ENCODE data around the gene N4BP2L2. TPM values are rescaled to one million over a fixed set of nuclear protein-coding genes. Genes with fewer than 3 reads are reported as not detected.
A peak's percentile ranks its signal among the peaks of the same experiment; 100 is the strongest.

The N4BP2L2 gene
- polyA plus RNA-seq, 1 donor, result 121 TPM

DNA sequence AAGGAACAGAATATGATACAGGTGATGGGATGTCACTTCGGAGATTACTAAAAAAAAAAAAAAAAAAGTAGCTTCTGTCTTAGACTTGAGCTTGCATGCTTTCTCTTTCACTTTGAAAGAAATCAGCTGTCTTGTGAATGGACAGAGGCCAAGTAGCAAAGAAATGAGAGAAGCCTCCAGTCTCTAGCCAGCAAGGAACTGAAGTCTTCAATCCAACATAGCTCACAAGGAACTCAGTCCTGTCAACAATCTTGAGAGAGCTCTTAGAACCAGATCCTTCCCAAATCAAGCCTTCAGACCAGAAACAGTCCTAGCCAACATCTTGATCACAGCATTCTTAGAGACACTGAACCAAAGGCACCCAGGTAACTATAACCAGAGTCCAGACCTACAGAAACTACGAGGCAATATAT, 7.7 kb downstream of the N4BP2L2 start:
- peak; percentile 45 for DNase-seq (ENCODE audit: low read depth)

DNA sequence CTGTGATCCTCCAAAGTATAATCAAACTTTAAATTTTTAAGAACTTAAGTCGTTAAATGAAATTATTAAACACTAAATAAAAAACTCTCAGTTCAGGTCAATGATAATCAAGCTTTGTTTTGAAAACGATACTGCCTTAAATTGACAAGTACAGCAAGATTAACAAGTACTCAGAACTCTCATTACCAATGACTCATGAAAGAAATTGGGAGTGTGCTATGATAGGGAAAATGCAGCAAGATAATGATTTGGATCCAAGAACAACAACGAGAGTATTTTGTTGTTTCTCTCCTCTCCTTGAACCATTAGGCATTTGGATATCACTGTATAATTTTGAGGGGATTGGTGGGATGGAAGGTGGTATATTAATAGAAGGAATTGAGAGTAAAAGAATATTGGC, 10.2 kb downstream of the N4BP2L2 start:
- no peak for DNase-seq (ENCODE audit: low read depth)

DNA sequence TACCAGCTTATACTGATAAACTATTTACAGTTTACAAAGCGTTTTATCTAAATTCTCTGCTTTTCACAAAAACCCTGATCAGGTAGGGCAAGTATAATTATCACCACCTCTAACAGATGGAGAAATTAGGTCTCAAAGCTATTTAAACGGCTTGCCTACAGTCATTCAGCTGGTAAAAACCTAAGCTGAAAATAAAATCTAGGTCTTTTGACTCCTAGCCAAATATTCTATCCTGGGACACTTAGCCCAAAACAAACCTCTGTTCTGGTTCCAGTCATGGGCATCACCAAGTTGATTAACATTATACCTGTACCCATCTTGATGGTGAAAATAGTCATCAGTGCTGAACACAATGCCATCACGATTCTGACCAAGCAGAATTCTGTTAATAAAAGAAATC, 11.4 kb downstream of the N4BP2L2 start:
- no peak for DNase-seq (ENCODE audit: low read depth)

DNA sequence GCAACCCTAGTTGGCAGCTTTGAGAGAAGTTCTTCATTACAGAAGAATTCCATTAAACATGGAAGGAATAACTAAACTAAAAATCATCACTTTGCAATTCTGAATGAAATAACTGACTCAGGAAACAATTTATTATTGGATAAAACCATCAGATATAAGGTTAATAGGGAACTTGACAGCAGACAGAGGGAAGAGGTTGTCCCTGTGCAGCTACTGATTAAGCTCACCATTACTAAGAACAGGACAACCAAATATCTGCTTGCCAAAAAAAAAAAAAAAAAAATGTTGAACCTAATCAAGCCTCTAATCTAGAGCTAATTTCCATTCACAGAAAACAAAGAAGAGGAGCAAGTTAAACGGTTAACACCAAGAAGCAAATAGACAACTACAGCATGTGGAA, 12.8 kb downstream of the N4BP2L2 start:
- no peak for DNase-seq (ENCODE audit: low read depth)

DNA sequence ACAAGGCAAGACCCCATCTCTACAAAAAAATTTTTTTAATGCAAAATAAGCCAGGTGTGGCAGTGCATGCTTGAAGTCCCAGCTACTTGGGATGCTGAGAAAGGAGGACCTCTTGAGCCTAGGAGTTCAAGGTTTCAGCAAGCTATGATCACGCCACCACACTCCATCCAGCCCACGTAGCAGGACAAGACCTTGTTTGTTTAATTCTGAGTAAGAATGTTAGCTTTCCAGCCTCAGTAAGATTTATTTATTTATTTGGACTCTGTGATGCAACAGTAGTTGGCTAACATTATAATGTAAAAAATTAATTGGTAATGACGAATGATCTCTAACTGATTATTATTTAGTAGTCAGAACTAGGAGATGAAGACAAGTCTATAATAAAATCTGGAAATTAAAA, 23.3 kb downstream of the N4BP2L2 start:
- no peak for DNase-seq (ENCODE audit: low read depth)

DNA sequence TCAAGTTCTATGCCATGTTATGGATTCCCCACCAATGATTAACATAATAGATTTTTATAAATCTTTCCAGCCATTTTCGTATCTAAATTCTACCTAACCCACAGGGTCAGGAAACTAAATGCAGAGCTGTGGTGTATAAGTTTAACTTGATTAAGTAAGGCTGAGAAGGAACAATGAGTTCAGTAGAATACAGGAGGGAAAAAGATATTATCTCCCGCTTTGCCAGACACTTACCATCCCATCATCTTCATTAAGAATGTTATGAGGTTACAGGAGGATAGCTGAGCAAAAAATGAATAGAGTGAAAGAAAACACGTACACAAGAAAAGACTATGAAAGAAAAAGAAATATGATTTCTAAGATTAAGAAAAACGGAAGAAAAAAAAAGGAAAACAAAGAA, 27.1 kb downstream of the N4BP2L2 start:
- DNase-seq (ENCODE audit: low read depth), result no peak

DNA sequence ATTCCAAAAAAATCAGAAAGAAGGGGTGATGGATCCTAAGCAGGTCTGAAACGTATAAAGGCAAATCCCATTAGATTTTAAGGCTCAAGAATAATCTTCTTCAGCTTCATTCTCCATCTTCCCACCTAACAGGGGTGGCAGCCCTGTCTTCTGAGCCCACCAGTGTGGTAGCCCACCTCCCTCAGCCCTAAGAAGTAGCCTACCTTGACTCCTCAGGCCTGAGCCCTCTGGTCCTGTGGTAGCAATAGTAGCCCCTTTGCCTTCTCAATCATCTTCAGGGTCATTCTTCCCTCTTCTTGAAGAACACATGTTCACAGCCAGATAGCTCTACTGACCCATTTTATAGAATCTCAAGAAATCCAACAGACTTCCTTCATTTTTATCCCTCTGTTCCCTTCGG, 33.7 kb downstream of the N4BP2L2 start:
- no peak for DNase-seq (ENCODE audit: low read depth)

DNA sequence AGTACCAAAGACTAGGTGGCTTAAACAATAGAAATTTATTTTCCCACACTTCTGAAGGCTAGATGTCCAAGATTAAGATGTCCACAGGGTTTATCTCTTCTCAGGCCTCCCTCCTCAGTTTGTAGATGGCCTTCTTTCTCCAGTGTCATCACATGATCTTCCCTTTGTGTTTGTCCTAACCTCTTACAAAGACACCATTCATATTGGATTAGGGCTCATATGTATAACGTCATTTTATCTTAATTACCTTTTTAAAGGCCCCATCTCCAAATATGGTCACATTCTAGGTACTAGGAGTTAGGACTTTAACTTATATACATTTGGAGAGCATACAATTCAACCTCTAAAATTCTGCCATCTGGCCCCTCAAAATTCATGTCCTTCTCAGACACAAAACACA, 34.3 kb downstream of the N4BP2L2 start:
- no peak for DNase-seq (ENCODE audit: low read depth)

DNA sequence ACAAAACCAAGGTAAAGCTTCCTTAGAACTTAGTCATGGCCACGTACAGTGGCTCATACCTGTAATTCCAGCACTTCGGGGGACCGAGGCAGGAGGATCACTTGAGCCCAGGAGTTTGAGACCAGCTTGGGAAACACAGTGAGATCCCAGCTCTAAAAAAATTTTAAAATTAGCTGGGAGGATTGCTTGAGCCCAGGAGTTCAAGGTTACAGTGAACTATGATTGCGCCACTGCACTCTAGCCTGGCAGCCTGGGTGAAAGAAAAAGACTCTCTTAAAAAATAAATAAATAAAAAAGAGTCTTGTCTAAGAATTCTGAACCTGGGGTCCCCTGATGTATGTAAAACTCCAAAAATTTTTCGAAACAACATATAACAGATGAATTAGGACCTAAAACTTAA, 34.9 kb downstream of the N4BP2L2 start:
- no peak for DNase-seq (ENCODE audit: low read depth)

GRCh38 chr13:32501064-32501463, 37.5 kb downstream of the N4BP2L2 start:
- no peak for DNase-seq (ENCODE audit: low read depth)

- DNase-seq (ENCODE audit: low read depth), result no peak
Measured at GRCh38 chr13:32499538-32500210, 38.9 kb downstream of the N4BP2L2 start.

DNA sequence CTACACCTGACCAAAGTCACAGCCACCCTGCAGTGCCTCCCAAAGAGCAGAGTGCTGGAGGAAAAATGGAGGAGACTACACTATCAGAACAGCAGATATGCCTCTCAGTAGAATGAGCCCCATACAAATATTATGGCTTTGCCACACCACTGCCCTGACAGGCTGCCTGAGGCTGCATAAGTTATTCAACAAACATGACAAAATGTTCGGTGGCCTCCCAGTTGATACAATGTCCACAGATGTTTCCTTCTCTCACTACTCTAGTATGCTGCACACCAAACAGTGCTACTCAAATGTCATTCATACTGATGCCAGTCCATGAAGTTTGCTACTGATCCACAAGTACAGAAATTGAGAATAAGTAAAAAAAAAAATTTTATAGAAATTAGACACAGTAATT, 41.0 kb downstream of the N4BP2L2 start:
- DNase-seq (ENCODE audit: low read depth), result no peak

DNA sequence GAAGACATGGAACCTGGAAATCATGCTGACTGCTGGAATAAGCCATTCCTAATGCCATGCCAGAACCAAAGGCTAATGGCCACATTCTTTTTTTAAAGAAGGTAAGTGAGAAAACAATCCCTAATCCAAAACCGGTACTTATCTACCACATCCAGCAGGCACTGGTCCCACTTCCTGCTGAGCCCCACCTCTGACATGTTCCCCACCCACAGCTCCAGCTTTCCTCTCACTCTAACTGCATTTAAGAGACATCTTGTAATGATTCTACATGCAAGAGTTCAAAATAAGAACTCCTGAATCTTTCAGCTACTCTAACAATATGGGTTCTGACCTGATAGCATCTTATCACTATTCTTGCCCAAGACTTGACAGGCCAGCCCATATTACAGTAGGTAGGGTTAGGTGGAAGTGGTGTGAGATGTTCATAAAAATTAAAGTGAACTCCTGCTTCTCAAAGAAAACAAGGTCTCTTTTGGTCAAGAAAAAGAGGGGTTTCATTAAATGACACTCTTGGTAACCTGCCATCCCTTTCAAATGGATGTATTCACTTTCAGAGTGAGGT, 41.9 kb downstream of the N4BP2L2 start:
- DNase-seq (ENCODE audit: low read depth), result no peak

DNA sequence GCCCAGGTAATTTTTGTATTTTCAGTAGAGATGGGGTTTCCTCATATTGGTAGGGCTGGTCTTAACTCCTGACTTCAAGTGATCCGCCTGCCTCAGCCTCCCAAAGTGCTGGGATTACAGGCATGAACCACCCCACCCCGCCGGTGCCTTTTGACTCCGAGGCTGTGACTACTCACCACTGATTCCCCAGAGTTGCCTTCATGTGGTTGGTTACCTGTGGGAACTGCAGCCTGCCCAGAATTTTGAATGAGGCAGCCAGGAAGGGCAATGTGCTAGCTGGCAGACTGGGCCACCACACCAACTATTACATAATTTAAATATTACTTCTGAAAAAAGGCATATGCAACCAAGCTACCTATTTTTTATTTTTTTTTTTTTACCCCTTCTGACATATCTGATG, 42.8 kb downstream of the N4BP2L2 start:
- DNase-seq (ENCODE audit: low read depth), result no peak

DNA sequence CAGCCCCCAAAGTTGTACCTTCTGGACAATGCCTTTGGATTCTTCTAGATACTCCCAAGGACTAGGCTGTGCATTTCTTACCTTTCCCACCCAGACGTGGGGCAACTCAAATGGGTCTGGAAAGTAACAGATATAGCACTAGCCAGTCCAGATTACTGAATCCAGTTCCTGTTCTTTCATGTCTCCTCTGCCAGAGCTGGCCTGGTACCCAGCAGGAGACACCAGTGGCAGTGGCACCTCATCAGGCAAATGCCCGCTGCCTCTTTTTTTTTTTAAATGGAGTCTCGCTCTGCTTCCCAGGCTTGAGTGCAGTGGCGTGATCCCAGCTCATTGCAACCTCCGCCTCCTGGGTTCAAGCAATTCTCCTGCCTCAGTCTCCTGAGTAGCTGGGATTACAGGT, 43.2 kb downstream of the N4BP2L2 start:
- no peak for DNase-seq (ENCODE audit: low read depth)

GRCh38 chr13:32491028-32491427, 47.6 kb downstream of the N4BP2L2 start:
- DNase-seq (ENCODE audit: low read depth), result no peak

DNA sequence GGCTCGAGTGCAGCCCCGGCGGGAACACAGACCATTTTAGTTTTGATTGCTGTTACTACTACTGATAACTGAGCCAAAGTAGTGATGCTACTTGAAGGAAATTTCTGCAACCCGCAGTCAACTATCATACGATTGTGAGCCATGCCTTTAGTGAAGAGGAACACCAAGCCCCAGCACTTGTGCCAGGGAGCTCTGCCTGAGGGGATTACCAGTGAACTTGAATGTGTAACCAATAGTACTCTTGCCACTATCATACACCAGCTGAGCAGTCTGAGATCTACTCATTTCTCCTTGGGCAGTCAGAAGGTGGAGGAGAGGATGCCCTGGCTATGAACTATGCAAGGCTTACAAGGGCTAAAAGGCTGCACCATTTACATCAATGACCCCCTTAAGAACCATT, 61.7 kb downstream of the N4BP2L2 start:
- no peak for DNase-seq (ENCODE audit: low read depth)

DNA sequence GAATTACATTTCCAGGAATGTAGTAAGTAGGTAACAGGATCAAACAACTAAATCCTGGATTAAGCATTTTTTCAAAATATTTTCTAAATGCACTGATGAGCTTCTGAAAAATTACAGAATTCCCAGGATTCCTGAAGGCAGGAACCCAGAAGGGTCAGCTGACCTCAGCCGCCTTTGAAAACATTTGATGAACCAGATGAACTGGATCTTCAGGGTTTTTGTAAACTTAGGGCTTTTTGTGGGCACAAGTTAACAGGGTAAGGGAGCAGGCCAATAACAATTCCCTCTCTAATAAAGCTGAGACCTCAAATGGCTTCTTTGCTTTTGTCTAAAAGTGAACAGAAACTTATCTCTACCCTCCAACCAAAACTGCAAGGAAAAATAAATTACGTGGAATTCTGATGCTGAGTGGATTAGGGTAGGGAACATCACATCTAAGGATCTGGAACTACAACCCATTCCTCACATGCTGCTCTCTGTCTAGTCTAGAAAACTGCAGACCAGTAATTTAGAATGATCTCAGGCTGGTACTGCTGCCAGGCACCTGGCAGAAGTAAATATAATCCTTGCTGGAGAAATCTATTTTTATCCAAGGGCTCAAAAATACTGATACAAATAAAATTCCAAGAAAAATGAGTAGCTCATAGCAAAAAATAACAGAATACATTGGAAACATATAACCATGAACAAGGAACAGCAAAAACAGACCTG, 62.4 kb downstream of the N4BP2L2 start:
- DNase-seq (ENCODE audit: low read depth), result no peak

DNA sequence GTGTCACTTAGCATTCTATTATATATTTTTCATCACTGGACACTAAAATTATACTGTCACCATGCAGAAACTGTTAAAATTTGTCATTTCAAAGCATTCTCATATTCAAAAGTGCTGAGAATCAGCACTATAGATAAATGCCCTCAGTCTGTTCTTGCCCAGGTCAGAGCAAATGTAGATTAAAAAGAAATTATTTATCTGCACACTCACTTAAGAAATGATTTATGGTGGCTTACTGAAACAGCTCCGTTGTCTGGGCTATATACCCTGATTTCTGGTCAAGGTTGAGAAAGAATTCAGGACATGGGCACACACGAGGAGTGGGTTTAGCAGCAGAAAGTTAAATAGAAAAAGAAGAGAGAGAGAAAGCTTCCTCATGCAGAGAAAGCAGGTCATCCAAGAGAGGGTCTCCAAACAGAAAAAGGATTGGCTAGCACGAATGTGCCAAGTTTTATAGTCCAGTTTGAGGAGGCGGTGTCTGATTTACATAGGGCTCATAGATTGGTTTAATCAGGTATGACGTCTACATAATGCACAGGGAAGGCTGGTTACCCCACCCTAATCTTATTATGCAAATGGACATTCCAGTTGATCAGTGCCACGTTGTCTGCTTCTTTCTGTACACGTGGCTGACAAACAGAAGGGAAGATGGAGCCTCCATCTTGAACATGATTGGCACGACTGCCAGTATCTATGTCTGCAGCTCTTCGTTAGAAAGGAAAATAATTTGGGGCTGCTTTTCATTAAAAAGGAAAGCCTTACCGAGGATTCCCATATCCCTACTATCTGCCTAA, 63.4 kb downstream of the N4BP2L2 start:
- no peak for DNase-seq (ENCODE audit: low read depth)

GRCh38 chr13:32473650-32474049, 64.9 kb downstream of the N4BP2L2 start:
- no peak for DNase-seq (ENCODE audit: low read depth)

GRCh38 chr13:32472194-32472621, 66.4 kb downstream of the N4BP2L2 start:
- DNase-seq (ENCODE audit: low read depth), result peak; percentile 25

GRCh38 chr13:32471187-32471922, 67.2 kb downstream of the N4BP2L2 start:
- DNase-seq (ENCODE audit: low read depth), result peak; percentile 48
